Neuronal stem cell (in vitro differentiated cells): ENCODE results near the gene ARMH1.
A peak's percentile ranks its signal among the peaks of the same experiment; 100 is the strongest.

ENCODE experiments used
- DNase-seq: peaks from one replicate; pipeline ENCODE4 v3.0.0-alpha.2; 2013; ENCODE audit warnings: low spot score
- H2AFZ ChIP-seq: one replicate; pipeline ENCODE4 v1.6.1; 2013; ENCODE audit warnings: mild to moderate bottlenecking, low read length, inconsistent platforms
- H2AK5ac ChIP-seq: 2 replicates; pipeline ENCODE4 v1.6.1; 2013; ENCODE audit warnings: low read depth, mild to moderate bottlenecking, inconsistent platforms, low read length, moderate library complexity, mixed read lengths
- H2BK120ac ChIP-seq: 2 replicates; pipeline ENCODE4 v1.6.1; 2013; ENCODE audit warnings: low read depth, mild to moderate bottlenecking, inconsistent platforms, low read length, moderate library complexity, mixed read lengths
- H2BK12ac ChIP-seq: one replicate; pipeline ENCODE4 v1.6.1; 2013; ENCODE audit warnings: low read length, inconsistent platforms
- H2BK15ac ChIP-seq: 2 replicates; pipeline ENCODE4 v1.6.1; 2013; ENCODE audit warnings: mild to moderate bottlenecking, low read length, inconsistent platforms, mixed read lengths
- H2BK5ac ChIP-seq: one replicate; pipeline ENCODE4 v1.6.1; 2013; ENCODE audit warnings: inconsistent platforms, mild to moderate bottlenecking, low read length, moderate library complexity
- H3K14ac ChIP-seq: one replicate; pipeline ENCODE4 v1.6.1; 2013; ENCODE audit warnings: low read length, inconsistent platforms
- H3K18ac ChIP-seq: 2 replicates; pipeline ENCODE4 v1.6.1; 2013; ENCODE audit warnings: low read length, inconsistent platforms
- H3K23ac ChIP-seq: 2 replicates; pipeline ENCODE4 v1.6.1; 2013; ENCODE audit warnings: low read depth, mild to moderate bottlenecking, mixed read lengths, low read length, inconsistent platforms; ENCODE audit not compliant: poor library complexity
- H3K27ac ChIP-seq: replicated peaks from 3 replicates; pipeline ENCODE4 v1.5.1; 2013; ENCODE audit warnings: low read length, inconsistent platforms
- H3K27me3 ChIP-seq, 3 experiments: 2 replicates each; pipeline ENCODE4 v1.6.1; 2013; ENCODE audit warnings: low read length in 3 of 3, mild to moderate bottlenecking in 2 of 3, inconsistent platforms in 1 of 3, low read depth in 1 of 3, mixed read lengths in 1 of 3, moderate library complexity in 1 of 3; ENCODE audit not compliant: control insufficient read depth in 3 of 3, insufficient read depth in 3 of 3
- H3K36me3 ChIP-seq, 2 donors: replicated peaks in 1 of 2; 2 replicates each; pipeline ENCODE4 v1.6.1; 2013; ENCODE audit warnings: low read length in 2 of 2; ENCODE audit not compliant: control insufficient read depth in 2 of 2, insufficient read depth in 2 of 2
- H3K4ac ChIP-seq: 2 replicates; pipeline ENCODE4 v1.6.1; 2013; ENCODE audit warnings: inconsistent platforms, mild to moderate bottlenecking, low read length, moderate library complexity
- H3K4me1 ChIP-seq, 2 donors: 1 replicate in 1 of 2; 2 replicates in 1 of 2; pipeline ENCODE4 v1.6.1; 2013; ENCODE audit warnings: low read length in 2 of 2, low read depth in 1 of 2; ENCODE audit not compliant: control insufficient read depth in 2 of 2, insufficient read depth in 1 of 2
- H3K4me2 ChIP-seq: one replicate; pipeline ENCODE4 v1.6.1; 2013; ENCODE audit warnings: mild to moderate bottlenecking, low read length, inconsistent platforms; ENCODE audit not compliant: insufficient read depth, poor library complexity, severe bottlenecking
- H3K4me3 ChIP-seq, 2 donors: 2 replicates each; pipeline ENCODE4 v1.5.1; 2013; ENCODE audit warnings: low read length in 2 of 2, mild to moderate bottlenecking in 2 of 2, inconsistent platforms in 1 of 2, moderate library complexity in 1 of 2
- H3K79me1 ChIP-seq: one replicate; pipeline ENCODE4 v1.6.1; 2013; ENCODE audit warnings: low read depth, mild to moderate bottlenecking, inconsistent platforms, low read length, moderate library complexity
- H3K9ac ChIP-seq: one replicate; pipeline ENCODE4 v1.6.1; 2013; ENCODE audit warnings: mild to moderate bottlenecking, low read depth, low read length, inconsistent platforms; ENCODE audit not compliant: poor library complexity
- H3K9me3 ChIP-seq, 2 donors: replicated peaks in 1 of 2; 2 replicates each; pipeline versions ENCODE3 to v1.6.1; 2013; ENCODE audit warnings: low read length in 2 of 2, mild to moderate bottlenecking in 2 of 2, inconsistent platforms in 1 of 2, low read depth in 1 of 2, mixed read lengths in 1 of 2, moderate library complexity in 1 of 2; ENCODE audit not compliant: control insufficient read depth in 2 of 2, insufficient read depth in 1 of 2
- H4K8ac ChIP-seq: one replicate; pipeline ENCODE4 v1.6.1; 2013; ENCODE audit warnings: low read depth, mild to moderate bottlenecking, inconsistent platforms, low read length, moderate library complexity
- H4K91ac ChIP-seq: one replicate; pipeline ENCODE4 v1.6.1; 2013; ENCODE audit warnings: low read length, low read depth, mild to moderate bottlenecking, inconsistent platforms; ENCODE audit not compliant: poor library complexity
- WGBS, 2 donors: extraction: QIAGEN DNeasy Blood & Tissue Kit; methylation state at CpG; one replicate each; pipeline ENCODE4 v1.1.7; 2013; ENCODE audit warnings: missing lambda C conversion rate in 2 of 2, mixed read lengths in 1 of 2; ENCODE audit not compliant: insufficient read length in 2 of 2, insufficient replicate concordance in 1 of 2; ENCODE audit errors: extremely low coverage in 2 of 2; 5-methylcytosine and 5-hydroxymethylcytosine counted together

The ARMH1 gene

GRCh38 chr1:44634606-44635189 is 39.8 kb upstream of the ARMH1 start:
- Histone ChIP-seq H3K18ac (no peak overlapping the region), H4K91ac (no peak overlapping the region), H3K4me3 (no peak overlapping the region), H3K4ac (no peak overlapping the region), H3K14ac (no peak overlapping the region), H3K9ac (no peak overlapping the region), H2BK15ac (no peak overlapping the region), H4K8ac (no peak overlapping the region), H3K4me2 (no peak overlapping the region), H3K23ac (no peak overlapping the region), H2BK5ac (no peak overlapping the region), H3K79me1 (no peaks in the 10 kb centered on the region), H3K27ac (no peak overlapping the region), H2BK12ac (no peak overlapping the region), H2AK5ac (no peak overlapping the region), H2AFZ (no peak overlapping the region), H2BK120ac (no peak overlapping the region), H3K9me3 (no peaks in the 10 kb centered on the region), H3K4me1 (peaks cover 16 to 36% of the 10 kb centered on the region in 2 donors), H3K36me3 (peaks cover 34 to 88% of the 10 kb centered on the region in 2 donors), H3K27me3 (no peaks in the 10 kb centered on the region)
- DNase-seq, result no peak
- WGBS, 2 donors, result no CpG with 5 or more reads among the region's 3 CpGs

GRCh38 chr1:44635439-44635838 is 39.1 kb upstream of the ARMH1 start:
- Histone ChIP-seq H2BK15ac (no peak overlapping the region), H2BK5ac (no peak overlapping the region), H3K27ac (no peak overlapping the region), H4K8ac (no peak overlapping the region), H3K4me3 (no peak overlapping the region), H2AK5ac (no peak overlapping the region), H2AFZ (no peak overlapping the region), H4K91ac (no peak overlapping the region), H3K23ac (no peak overlapping the region), H3K18ac (no peak overlapping the region), H3K4me1 (peaks cover 16 to 36% of the 10 kb centered on the region in 2 donors), H3K14ac (no peak overlapping the region), H3K9ac (no peak overlapping the region), H3K4ac (no peak overlapping the region), H3K79me1 (no peaks in the 10 kb centered on the region), H2BK120ac (no peak overlapping the region), H3K4me2 (no peak overlapping the region), H3K9me3 (no peaks in the 10 kb centered on the region), H2BK12ac (no peak overlapping the region), H3K36me3 (peaks cover 34 to 87% of the 10 kb centered on the region in 2 donors), H3K27me3 (no peaks in the 10 kb centered on the region)
- WGBS, 2 donors, result no CpG with 5 or more reads among the region's 9 CpGs
- DNase-seq, result no peak

- Histone ChIP-seq H3K23ac (no peak overlapping the region), H3K18ac (no peak overlapping the region), H3K79me1 (no peaks in the 10 kb centered on the region), H2AK5ac (no peak overlapping the region), H3K4ac (no peak overlapping the region), H3K9ac (no peak overlapping the region), H3K27me3 (no peaks in the 10 kb centered on the region), H2BK5ac (no peak overlapping the region), H2AFZ (no peak overlapping the region), H3K9me3 (no peaks in the 10 kb centered on the region), H4K91ac (no peak overlapping the region), H3K27ac (no peak overlapping the region), H3K4me3 (no peak overlapping the region), H3K36me3 (peaks cover 38 to 87% of the 10 kb centered on the region in 2 donors), H3K14ac (no peak overlapping the region), H2BK120ac (no peak overlapping the region), H3K4me2 (no peak overlapping the region), H3K4me1 (peaks cover 14 to 37% of the 10 kb centered on the region in 2 donors), H4K8ac (no peak overlapping the region), H2BK12ac (no peak overlapping the region), H2BK15ac (no peak overlapping the region)
- no peak for DNase-seq
- WGBS, 2 donors, result no CpG with 5 or more reads among the region's 14 CpGs
These were observed 38.3 kb upstream of the ARMH1 start for GRCh38 chr1:44636083-44636687.

GRCh38 chr1:44636688-44637598 is 37.6 kb upstream of the ARMH1 start:
- H3K9me3 ChIP-seq, result no peaks in the 10 kb centered on the region
- H2AK5ac ChIP-seq, result no peak overlapping the region
- H3K4me3 ChIP-seq, result no peak overlapping the region
- no peak for DNase-seq
- H3K23ac ChIP-seq, result peak overlapping the region; percentile 19
- peak overlapping the region; percentile 73 for H3K27ac ChIP-seq
- peak overlapping the region; percentile 13 for H3K18ac ChIP-seq
- peak overlapping the region; percentile 61 for H3K14ac ChIP-seq
- no peak overlapping the region for H4K91ac ChIP-seq
- no peak overlapping the region for H2BK120ac ChIP-seq
- no peak overlapping the region for H2BK12ac ChIP-seq
- no peak overlapping the region for H3K9ac ChIP-seq
- H2BK15ac ChIP-seq, result no peak overlapping the region
- H3K4ac ChIP-seq, result no peak overlapping the region
- H4K8ac ChIP-seq, result no peak overlapping the region
- no peak overlapping the region for H2AFZ ChIP-seq
- H3K4me2 ChIP-seq, result no peak overlapping the region
- H3K79me1 ChIP-seq, result no peaks in the 10 kb centered on the region
- H3K4me1 ChIP-seq, result peaks cover 13 to 34% of the 10 kb centered on the region in 2 donors
- no peaks in the 10 kb centered on the region for H3K27me3 ChIP-seq
- H3K36me3 ChIP-seq, result peaks cover 43 to 92% of the 10 kb centered on the region in 2 donors
- no CpG with 5 or more reads among the region's 13 CpGs for WGBS, 2 donors
- H2BK5ac ChIP-seq, result no peak overlapping the region
